OCI-LY1 (cell line): Measurements from ENCODE around the gene GPR39.

Experiments
- H2AFZ ChIP-seq: fragments of 200-600 bp; sonication (generic), shearing (Covaris generic); 2 replicates; pipeline ENCODE4 v1.6.0; 2014; ENCODE audit warnings: antibody characterized with exemption, mild to moderate bottlenecking, low read length
- H3F3A ChIP-seq: fragments of 200-600 bp; sonication (generic), shearing (Covaris generic); 2 replicates; pipeline ENCODE4 v1.6.0; 2014; ENCODE audit warnings: mild to moderate bottlenecking, antibody characterized with exemption, low read length, moderate library complexity; ENCODE audit not compliant: insufficient read depth
- H3K27ac ChIP-seq: fragments of 200-600 bp; sonication (generic); 2 replicates; pipeline ENCODE4 v1.5.1; 2014; ENCODE audit warnings: low read length, mixed run types, mild to moderate bottlenecking, low read depth; ENCODE audit not compliant: poor library complexity, severe bottlenecking
- H3K27me3 ChIP-seq: fragments of 200-600 bp; sonication (generic); 2 replicates; pipeline ENCODE4 v1.6.0; 2014; ENCODE audit warnings: antibody characterized with exemption, mild to moderate bottlenecking, low read length, moderate library complexity; ENCODE audit not compliant: insufficient read depth
- H3K36me3 ChIP-seq: fragments of 200-600 bp; sonication (generic); 2 replicates; pipeline ENCODE4 v1.6.1; 2014; ENCODE audit warnings: mild to moderate bottlenecking, antibody characterized with exemption, low read length, moderate library complexity, mixed read lengths; ENCODE audit not compliant: insufficient read depth
- H3K4me1 ChIP-seq: fragments of 200-600 bp; sonication (generic); 2 replicates; pipeline ENCODE4 v1.5.1; 2014; ENCODE audit warnings: mild to moderate bottlenecking, low read length, moderate library complexity; ENCODE audit not compliant: insufficient read depth, severe bottlenecking
- H3K4me2 ChIP-seq: fragments of 200-600 bp; sonication (generic), shearing (Covaris generic); 2 replicates; pipeline ENCODE4 v1.6.1; 2014; ENCODE audit warnings: low read length
- H3K4me3 ChIP-seq: fragments of 200-600 bp; sonication (generic); 2 replicates; pipeline ENCODE4 v1.5.1; 2014; ENCODE audit warnings: low read length, low read depth, mild to moderate bottlenecking, mixed read lengths; ENCODE audit not compliant: poor library complexity, severe bottlenecking
- H3K79me2 ChIP-seq: fragments of 200-600 bp; shearing (Covaris generic); 2 replicates; pipeline ENCODE4 v1.6.1; 2016; ENCODE audit warnings: mixed run types, low read length, mixed read lengths; ENCODE audit not compliant: insufficient read depth
- H3K9ac ChIP-seq: fragments of 200-600 bp; sonication (generic), shearing (Covaris generic); 2 replicates; pipeline ENCODE4 v1.6.1; 2014; ENCODE audit warnings: mild to moderate bottlenecking, low read length, mixed read lengths
- H3K9me2 ChIP-seq: fragments of 200-600 bp; sonication (generic), shearing (Covaris generic); 2 replicates; pipeline ENCODE4 v1.6.1; 2014; ENCODE audit warnings: low read depth, mild to moderate bottlenecking, low read length, mixed read lengths
- H3K9me3 ChIP-seq: fragments of 200-600 bp; shearing (Covaris generic); 2 replicates; pipeline ENCODE4 v1.6.1; 2014; ENCODE audit warnings: low read length, mixed read lengths
- H4K20me1 ChIP-seq: fragments of 200-600 bp; sonication (generic), shearing (Covaris generic); 2 replicates; pipeline ENCODE4 v1.6.0; 2016; ENCODE audit warnings: mild to moderate bottlenecking, low read length; ENCODE audit not compliant: insufficient read depth
- EZH2 ChIP-seq: fragments of 200-600 bp; sonication (generic), shearing (Covaris generic); IDR thresholded peaks from 2 replicates; pipeline ENCODE4 v1.8.0; 2017; ENCODE audit warnings: borderline replicate concordance, mixed run types, mild to moderate bottlenecking, antibody characterized with exemption, low read length, moderate library complexity, mixed read lengths
- TF ChIP-seq, protein P1 (sequence below): fragments of 200-600 bp; sonication (generic), shearing (Covaris generic); IDR thresholded peaks from 2 replicates; pipeline ENCODE4 v1.5.1; 2017; ENCODE audit warnings: mild to moderate bottlenecking, antibody characterized with exemption, low read length, moderate library complexity, mixed read lengths

Gene GPR39

DNA sequence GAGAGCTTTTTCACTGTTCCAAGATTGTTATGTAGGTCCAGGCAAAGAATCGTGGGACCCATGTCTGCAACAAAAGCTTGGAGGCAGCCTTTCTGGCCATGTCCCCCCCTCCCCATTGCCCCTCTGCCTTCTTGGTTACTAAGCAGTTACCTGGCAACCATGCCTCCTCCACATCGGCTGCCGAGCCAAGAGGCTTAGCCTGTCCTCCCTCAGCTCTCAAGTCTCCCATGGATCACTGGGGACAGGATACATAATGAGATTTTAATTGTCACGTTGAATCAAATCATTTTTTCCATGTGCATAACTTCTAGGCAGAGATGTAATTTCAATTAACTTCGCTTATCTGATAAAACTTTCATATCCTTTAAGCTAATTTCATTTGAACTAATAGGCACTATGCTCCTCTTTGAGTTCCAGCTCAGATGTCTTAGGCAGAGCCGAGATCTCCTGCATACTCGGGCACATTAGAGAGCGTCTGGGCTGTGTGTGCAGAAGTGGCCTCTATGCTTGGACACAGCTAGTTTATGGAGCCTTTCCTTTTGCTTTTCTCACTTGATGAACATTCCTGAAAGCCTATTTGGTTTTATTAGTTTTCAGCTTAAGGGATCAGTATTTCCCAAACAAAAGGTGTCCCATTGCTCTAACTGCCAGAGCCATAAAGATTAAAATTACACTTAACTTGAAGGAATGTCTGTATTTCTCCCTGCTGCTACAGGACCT is 172.7 kb downstream of the GPR39 start:
- no peak overlapping the region for H3K9ac ChIP-seq

DNA sequence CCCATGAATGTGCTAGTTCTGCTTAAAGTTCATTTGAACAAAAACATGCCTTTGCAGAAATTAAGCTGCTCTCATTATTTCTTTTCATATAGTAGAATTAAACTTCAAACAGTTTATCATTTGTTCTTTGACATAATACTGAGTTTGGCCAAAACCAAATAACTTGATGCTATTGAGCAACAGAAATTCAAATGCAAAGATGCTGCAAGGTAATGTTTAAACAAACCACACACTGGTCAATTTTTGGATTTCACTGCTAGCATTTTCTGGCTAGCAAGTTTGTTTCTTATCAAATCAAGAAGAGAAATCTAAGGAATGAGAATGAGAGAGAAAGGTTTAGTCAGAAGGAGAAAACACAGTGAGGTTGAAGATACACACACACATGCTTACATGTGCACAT is 173.4 kb downstream of the GPR39 start:
- Histone ChIP-seq H3K4me1 (no peaks in the 10 kb centered on the region), H3K9me2 (no peaks in the 10 kb centered on the region), H3K79me2 (no peaks in the 10 kb centered on the region), H3K36me3 (no peaks in the 10 kb centered on the region), H3K27me3 (no peaks in the 10 kb centered on the region), H4K20me1 (no peaks in the 10 kb centered on the region), H3K9me3 (no peaks in the 10 kb centered on the region), H3K9ac (no peak overlapping the region), H3K4me3 (no peak overlapping the region), H3F3A (no peaks in the 10 kb centered on the region), H3K4me2 (no peak overlapping the region), H2AFZ (no peak overlapping the region), H3K27ac (no peak overlapping the region)
- TF ChIP-seq, protein P1, sequence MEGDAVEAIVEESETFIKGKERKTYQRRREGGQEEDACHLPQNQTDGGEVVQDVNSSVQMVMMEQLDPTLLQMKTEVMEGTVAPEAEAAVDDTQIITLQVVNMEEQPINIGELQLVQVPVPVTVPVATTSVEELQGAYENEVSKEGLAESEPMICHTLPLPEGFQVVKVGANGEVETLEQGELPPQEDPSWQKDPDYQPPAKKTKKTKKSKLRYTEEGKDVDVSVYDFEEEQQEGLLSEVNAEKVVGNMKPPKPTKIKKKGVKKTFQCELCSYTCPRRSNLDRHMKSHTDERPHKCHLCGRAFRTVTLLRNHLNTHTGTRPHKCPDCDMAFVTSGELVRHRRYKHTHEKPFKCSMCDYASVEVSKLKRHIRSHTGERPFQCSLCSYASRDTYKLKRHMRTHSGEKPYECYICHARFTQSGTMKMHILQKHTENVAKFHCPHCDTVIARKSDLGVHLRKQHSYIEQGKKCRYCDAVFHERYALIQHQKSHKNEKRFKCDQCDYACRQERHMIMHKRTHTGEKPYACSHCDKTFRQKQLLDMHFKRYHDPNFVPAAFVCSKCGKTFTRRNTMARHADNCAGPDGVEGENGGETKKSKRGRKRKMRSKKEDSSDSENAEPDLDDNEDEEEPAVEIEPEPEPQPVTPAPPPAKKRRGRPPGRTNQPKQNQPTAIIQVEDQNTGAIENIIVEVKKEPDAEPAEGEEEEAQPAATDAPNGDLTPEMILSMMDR = no peak
- no peak for TF ChIP-seq EZH2

More for the DNA sequence above, 172.7 kb downstream of the GPR39 start:
- Histone ChIP-seq H3K4me1 (no peaks in the 10 kb centered on the region), H3K4me2 (no peak overlapping the region), H2AFZ (no peak overlapping the region), H3K27ac (no peak overlapping the region), H3F3A (no peaks in the 10 kb centered on the region), H3K27me3 (no peaks in the 10 kb centered on the region), H3K79me2 (no peaks in the 10 kb centered on the region), H3K9me2 (no peaks in the 10 kb centered on the region), H3K36me3 (no peaks in the 10 kb centered on the region), H3K9me3 (no peaks in the 10 kb centered on the region), H4K20me1 (no peaks in the 10 kb centered on the region), H3K4me3 (no peak overlapping the region)
- TF ChIP-seq, protein P1 = no peak
- TF ChIP-seq EZH2 = no peak

DNA sequence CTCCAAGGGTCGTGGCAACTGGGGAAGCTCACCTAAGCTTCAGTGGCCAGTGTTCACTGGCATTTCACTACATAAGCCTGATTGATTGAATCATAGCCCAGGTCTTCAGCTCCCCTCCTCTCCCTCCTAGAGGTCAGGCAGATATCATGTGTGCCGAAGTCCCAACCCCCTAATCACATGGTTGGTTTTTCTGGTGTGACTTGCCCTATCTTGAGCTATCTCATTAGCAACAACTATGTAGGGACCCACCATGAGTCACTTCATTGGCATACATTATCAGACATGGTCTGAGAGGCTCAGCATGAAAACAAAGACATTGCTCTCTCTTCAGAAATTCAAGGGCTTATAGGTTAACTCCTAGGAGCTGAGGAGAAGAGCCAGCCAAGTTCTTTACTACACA is 176.6 kb downstream of the GPR39 start:
- no peak overlapping the region for H3K4me3 ChIP-seq
- no peaks in the 10 kb centered on the region for H3K9me3 ChIP-seq
- no peaks in the 10 kb centered on the region for H3K36me3 ChIP-seq
- H3K79me2 ChIP-seq = no peaks in the 10 kb centered on the region
- no peaks in the 10 kb centered on the region for H3K9me2 ChIP-seq
- no peaks in the 10 kb centered on the region for H3F3A ChIP-seq
- H3K27me3 ChIP-seq = no peaks in the 10 kb centered on the region
- H3K4me2 ChIP-seq = no peak overlapping the region
- no peak overlapping the region for H3K9ac ChIP-seq
- no peaks in the 10 kb centered on the region for H3K4me1 ChIP-seq
- no peaks in the 10 kb centered on the region for H4K20me1 ChIP-seq
- TF ChIP-seq, protein P1 = no peak
- TF ChIP-seq EZH2 = no peak
- no peak overlapping the region for H3K27ac ChIP-seq
- H2AFZ ChIP-seq = no peak overlapping the region
